Pons (tissue), 1 donor: ENCODE data around the gene AMY2A.
"Not testable (repeated sequence)": the region's sequence is repeated elsewhere in the genome, so short reads cannot be mapped to it uniquely, and the experiment has no call there.

Experiments used
- DNase-seq: peaks from one replicate; pipeline ENCODE4 v3.0.0-alpha.2; 2016; ENCODE audit warnings: low spot score

Gene AMY2A

GRCh38 chr1:103616994-103617477 lies at the start of gene AMY2A:
Gene AMY2A (plus strand): TSS chr1:103617427. CDS start chr1:103617441, 14 bp downstream.
- not testable (repeated sequence) for DNase-seq

GRCh38 chr1:103569493-103569892 lies 47.7 kb upstream of the AMY2A start:
- DNase-seq, result no peak

GRCh38 chr1:103571289-103571688 lies 45.9 kb upstream of the AMY2A start, which contains the start of gene AMY2B:
Gene AMY2B (plus strand): TSS chr1:103571589. CDS start chr1:103571603, 14 bp downstream.
- not testable (repeated sequence) for DNase-seq

- DNase-seq, result no peak
Observed at GRCh38 chr1:103576065-103576464, 41.2 kb upstream of the AMY2A start.

GRCh38 chr1:103576784-103577183 lies 40.4 kb upstream of the AMY2A start:
- not testable (repeated sequence) for DNase-seq

GRCh38 chr1:103582464-103582863 lies 34.8 kb upstream of the AMY2A start:
- no peak for DNase-seq

GRCh38 chr1:103583887-103584286 lies 33.3 kb upstream of the AMY2A start:
- DNase-seq, result no peak

- DNase-seq, result no peak
Observed at GRCh38 chr1:103584537-103584936, 32.7 kb upstream of the AMY2A start.

GRCh38 chr1:103602740-103603139 lies 14.5 kb upstream of the AMY2A start:
- DNase-seq, result not testable (repeated sequence)

- no peak for DNase-seq
Observed at GRCh38 chr1:103616362-103616761, 865 bp upstream of the AMY2A start.

GRCh38 chr1:103627436-103627835 lies 10.2 kb downstream of the AMY2A start:
- not testable (repeated sequence) for DNase-seq

- not testable (repeated sequence) for DNase-seq
Observed at GRCh38 chr1:103641194-103641593, 24.0 kb downstream of the AMY2A start.

GRCh38 chr1:103643908-103644307 lies 26.7 kb downstream of the AMY2A start:
- DNase-seq, result not testable (repeated sequence)

- not testable (repeated sequence) for DNase-seq
Observed at GRCh38 chr1:103650305-103650704, 33.1 kb downstream of the AMY2A start.

GRCh38 chr1:103650889-103651288 lies 33.7 kb downstream of the AMY2A start:
- not testable (repeated sequence) for DNase-seq

GRCh38 chr1:103654133-103654532 lies 36.9 kb downstream of the AMY2A start:
- DNase-seq, result not testable (repeated sequence)

GRCh38 chr1:103655460-103655859 lies 38.2 kb downstream of the AMY2A start, which contains the start of gene AMY1A:
Gene AMY1A (plus strand): TSS chr1:103655760. CDS start chr1:103656331, 571 bp downstream.
- DNase-seq, result not testable (repeated sequence)
